ENCODE data around the gene TRAF5. TPM values are rescaled to one million over a fixed set of nuclear protein-coding genes. Genes with fewer than 3 reads are reported as not detected.

TRAF5 gene
- total and polyA plus RNA-seq, 2 of the 4 experiments (the other 2 are of a cell fraction): 10.0 to 14.7 TPM

DNA sequence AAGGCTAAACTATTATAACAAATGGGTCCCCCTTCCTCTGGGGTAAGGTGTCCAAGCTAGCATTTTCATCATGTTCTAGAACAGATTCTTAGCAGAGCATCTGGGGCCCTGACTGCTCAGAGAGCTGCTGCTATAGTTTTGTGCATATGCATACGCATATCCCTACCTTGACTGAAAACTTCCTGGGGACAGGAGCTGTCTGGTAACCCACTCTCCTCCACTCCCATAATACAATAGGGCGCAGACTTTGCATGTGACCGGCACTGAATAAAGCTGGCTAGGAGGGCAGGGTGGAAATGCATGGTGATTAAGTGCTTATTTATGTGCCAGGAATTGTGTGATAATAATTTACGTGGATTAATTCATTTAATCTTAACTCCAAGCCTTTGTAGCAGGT lies 11.6 kb downstream of the TRAF5 start:
- Histone ChIP-seq H2BK20ac (ENCODE audit: low read depth, low read length) (no peak overlapping the region), H3K9me3 (ENCODE audit: control insufficient read depth, insufficient read depth, low read length) (no peaks in the 10 kb centered on the region), H3K14ac (replicated peaks; ENCODE audit: low read depth, low read length) (no peak overlapping the region), H3K18ac (ENCODE audit: low read depth, low read length) (no peak overlapping the region), H3K4ac (ENCODE audit: low read depth, low read length) (no peak overlapping the region), H2BK15ac (ENCODE audit: low read depth, low read length) (no peak overlapping the region), H2AK5ac (ENCODE audit: low read depth, low read length) (no peak overlapping the region), H3K4me1 (ENCODE audit: control insufficient read depth, insufficient read depth, low read length) (peaks cover 9% of the 10 kb centered on the region), H2AK9ac (replicated peaks; ENCODE audit: low read depth, low read length, poor library complexity) (no peak overlapping the region), H4K91ac (ENCODE audit: insufficient read depth, low read depth, low read length) (no peak overlapping the region), H4K20me1 (ENCODE audit: insufficient read depth, low read length) (peaks cover 78% of the 10 kb centered on the region), H2BK5ac (ENCODE audit: low read depth, low read length, poor library complexity, severe bottlenecking) (no peak overlapping the region), H3K9me1 (ENCODE audit: insufficient read depth, low read length) (peaks cover 30% of the 10 kb centered on the region), H2BK120ac (ENCODE audit: low read depth, low read length) (no peak overlapping the region), H3K9ac (ENCODE audit: low read depth, low read length) (no peak overlapping the region), H3K27me3 (ENCODE audit: control insufficient read depth, insufficient read depth, low read length) (no peaks in the 10 kb centered on the region), H3K23ac (ENCODE audit: low read depth, low read length) (no peak overlapping the region), H3K27ac (ENCODE audit: insufficient read depth, low read length) (no peak overlapping the region), H3K4me2 (ENCODE audit: low read depth, low read length) (no peak overlapping the region), H3K4me3 (ENCODE audit: insufficient read depth, low read depth, low read length) (no peak overlapping the region), H3K79me1 (ENCODE audit: low read depth in 1 of 2, low read length in 2 of 2) (peaks cover 37 to 78% of the 10 kb centered on the region in 2 experiments), H3K56ac (ENCODE audit: extremely low read depth, insufficient read depth, low read length) (no peak overlapping the region), H4K5ac (ENCODE audit: low read depth, low read length) (no peak overlapping the region), H3K36me3 (ENCODE audit: control insufficient read depth, insufficient read depth, low read length) (0 out of 2 replicates have a peak, but pooled peaks cover 1% of the 10 kb centered on the region), H4K8ac (ENCODE audit: low read depth in 2 of 2, low read length in 2 of 2) (no peak overlapping the region), H2AFZ (replicated peaks; ENCODE audit: low read length, poor library complexity) (no peak overlapping the region)
- BruUV-seq (replicated peaks): no TSS peak
- intact Hi-C loops (cut with micrococcal nuclease): no loop called here
- DNase-seq (no peak), ATAC-seq (ENCODE audit: low read depth) (no peak)
- in situ Hi-C loops (cut with MboI; ENCODE audit: low sequenced_read_pairs): no loop called here
- dilution Hi-C loops (cut with HindIII; ENCODE audit: low sequenced_read_pairs, unreplicated experiment): no loop called here
- ChIA-PET POLR2A (ENCODE audit: unreplicated experiment) (no interaction called here), CTCF (no interaction called here)
- TF ChIP-seq RAD21 (IDR thresholded peaks at IDR 0.05; ENCODE audit: low read length) (no peak), POLR2A (IDR thresholded peaks at IDR 0.05; ENCODE audit: low read depth, low read length) (no peak), RCOR1 (IDR thresholded peaks at IDR 0.05; ENCODE audit: insufficient replicate concordance, low read length) (no peak), CEBPB (IDR thresholded peaks at IDR 0.05; ENCODE audit: low read depth, low read length) (no peak), RFX5 (IDR thresholded peaks at IDR 0.05; ENCODE audit: low read depth, low read length) (no peak), MAFK (IDR thresholded peaks at IDR 0.05; ENCODE audit: low read depth, low read length) (no peak), BHLHE40 (IDR thresholded peaks at IDR 0.05; ENCODE audit: low read depth, low read length) (no peak), MAZ (IDR thresholded peaks at IDR 0.05; ENCODE audit: borderline replicate concordance, low read depth, low read length) (no peak), CHD1 (IDR thresholded peaks at IDR 0.05; ENCODE audit: low read depth, low read length) (no peak), FOS (IDR thresholded peaks at IDR 0.05; ENCODE audit: low read depth, low read length) (no peak), NFE2L2 (IDR thresholded peaks at IDR 0.05; ENCODE audit: low read depth, low read length) (no peak), SMC3 (IDR thresholded peaks at IDR 0.05; ENCODE audit: low read depth, low read length) (no peak), MXI1 (IDR thresholded peaks at IDR 0.05; ENCODE audit: borderline replicate concordance, low read depth, low read length) (no peak)
- TF ChIP-seq, protein P1, sequence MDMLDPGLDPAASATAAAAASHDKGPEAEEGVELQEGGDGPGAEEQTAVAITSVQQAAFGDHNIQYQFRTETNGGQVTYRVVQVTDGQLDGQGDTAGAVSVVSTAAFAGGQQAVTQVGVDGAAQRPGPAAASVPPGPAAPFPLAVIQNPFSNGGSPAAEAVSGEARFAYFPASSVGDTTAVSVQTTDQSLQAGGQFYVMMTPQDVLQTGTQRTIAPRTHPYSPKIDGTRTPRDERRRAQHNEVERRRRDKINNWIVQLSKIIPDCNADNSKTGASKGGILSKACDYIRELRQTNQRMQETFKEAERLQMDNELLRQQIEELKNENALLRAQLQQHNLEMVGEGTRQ (IDR thresholded peaks at IDR 0.05; ENCODE audit: low read depth, low read length): no peak
- TF ChIP-seq, protein P2, sequence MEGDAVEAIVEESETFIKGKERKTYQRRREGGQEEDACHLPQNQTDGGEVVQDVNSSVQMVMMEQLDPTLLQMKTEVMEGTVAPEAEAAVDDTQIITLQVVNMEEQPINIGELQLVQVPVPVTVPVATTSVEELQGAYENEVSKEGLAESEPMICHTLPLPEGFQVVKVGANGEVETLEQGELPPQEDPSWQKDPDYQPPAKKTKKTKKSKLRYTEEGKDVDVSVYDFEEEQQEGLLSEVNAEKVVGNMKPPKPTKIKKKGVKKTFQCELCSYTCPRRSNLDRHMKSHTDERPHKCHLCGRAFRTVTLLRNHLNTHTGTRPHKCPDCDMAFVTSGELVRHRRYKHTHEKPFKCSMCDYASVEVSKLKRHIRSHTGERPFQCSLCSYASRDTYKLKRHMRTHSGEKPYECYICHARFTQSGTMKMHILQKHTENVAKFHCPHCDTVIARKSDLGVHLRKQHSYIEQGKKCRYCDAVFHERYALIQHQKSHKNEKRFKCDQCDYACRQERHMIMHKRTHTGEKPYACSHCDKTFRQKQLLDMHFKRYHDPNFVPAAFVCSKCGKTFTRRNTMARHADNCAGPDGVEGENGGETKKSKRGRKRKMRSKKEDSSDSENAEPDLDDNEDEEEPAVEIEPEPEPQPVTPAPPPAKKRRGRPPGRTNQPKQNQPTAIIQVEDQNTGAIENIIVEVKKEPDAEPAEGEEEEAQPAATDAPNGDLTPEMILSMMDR (conservative IDR thresholded peaks at IDR 0.05; ENCODE audit: low read depth, low read length): no peak
- TF ChIP-seq, protein P3, sequence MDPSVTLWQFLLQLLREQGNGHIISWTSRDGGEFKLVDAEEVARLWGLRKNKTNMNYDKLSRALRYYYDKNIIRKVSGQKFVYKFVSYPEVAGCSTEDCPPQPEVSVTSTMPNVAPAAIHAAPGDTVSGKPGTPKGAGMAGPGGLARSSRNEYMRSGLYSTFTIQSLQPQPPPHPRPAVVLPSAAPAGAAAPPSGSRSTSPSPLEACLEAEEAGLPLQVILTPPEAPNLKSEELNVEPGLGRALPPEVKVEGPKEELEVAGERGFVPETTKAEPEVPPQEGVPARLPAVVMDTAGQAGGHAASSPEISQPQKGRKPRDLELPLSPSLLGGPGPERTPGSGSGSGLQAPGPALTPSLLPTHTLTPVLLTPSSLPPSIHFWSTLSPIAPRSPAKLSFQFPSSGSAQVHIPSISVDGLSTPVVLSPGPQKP (IDR thresholded peaks at IDR 0.05; ENCODE audit: borderline replicate concordance, low read depth, low read length): no peak
- 100% methylated on average over 1 of the region's 4 CpGs; no CpG with 5 or more reads in 1 of the 2 experiments for WGBS, 2 experiments (ENCODE audit: extremely low coverage in 2 of 2, insufficient read length in 1 of 2)
